ENCODE data around the gene ST6GALNAC3.

DNA sequence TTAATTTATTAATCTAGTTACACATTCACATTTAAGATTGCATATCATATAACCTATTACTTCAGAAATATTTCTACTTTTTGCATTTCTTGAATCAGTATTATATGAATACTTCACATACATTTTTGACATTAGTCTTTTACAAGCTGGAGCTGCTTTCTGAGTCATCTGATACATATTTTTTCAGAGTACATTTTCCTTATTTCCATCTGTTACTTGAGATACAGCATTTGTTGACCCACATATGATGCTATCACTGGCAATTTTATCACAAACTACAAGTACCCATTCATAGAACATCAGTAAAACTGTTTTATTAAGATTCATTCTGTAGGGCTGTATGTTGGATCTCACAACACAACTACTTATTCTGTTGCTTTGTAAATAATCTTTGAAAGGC, 425.6 kb downstream of the ST6GALNAC3 start:
- no peak for TF ChIP-seq GATA2 (IDR thresholded peaks at IDR 0.05; ENCODE audit: low read depth, low read length)
- no peak for TF ChIP-seq GATA3 (IDR thresholded peaks at IDR 0.05; ENCODE audit: low read depth, low read length)
